ENCODE data around the gene SSTR5.

SSTR5 gene

GRCh38 chr16:1040346-1040745 lies 32.2 kb upstream of the SSTR5 start:
- no peak for DNase-seq

DNA sequence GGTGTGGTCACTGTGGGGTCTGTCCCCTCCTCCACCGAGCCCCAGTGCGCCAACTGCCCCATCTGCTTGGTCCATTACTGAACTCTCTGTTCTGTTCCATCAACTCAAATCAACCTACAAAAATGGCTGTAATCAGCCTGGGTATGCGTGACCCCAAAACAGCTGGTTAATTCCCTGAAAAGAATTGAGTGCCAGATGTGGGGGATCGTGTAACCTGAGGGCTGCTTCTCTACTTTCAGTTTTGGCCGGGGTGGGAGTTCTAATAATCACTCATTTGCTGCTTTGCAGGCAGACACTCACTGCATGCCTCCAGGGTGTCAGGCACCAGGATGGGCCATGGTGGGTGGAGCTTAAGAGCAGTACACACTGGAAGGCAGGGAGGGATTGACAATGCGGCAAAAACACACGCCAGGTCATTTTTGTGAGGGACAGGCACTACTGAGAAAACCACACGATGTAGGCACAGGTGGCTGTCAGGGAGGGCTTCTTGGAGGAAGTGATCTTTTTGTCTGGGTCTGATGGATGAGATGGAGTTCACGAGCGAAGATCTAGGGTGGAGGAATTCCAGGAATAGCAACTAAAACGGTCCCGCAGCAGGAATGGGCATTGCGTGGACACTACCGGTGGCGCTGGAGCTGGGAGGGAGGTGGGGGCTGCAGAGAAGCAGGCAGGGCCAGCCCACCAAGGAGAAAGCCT lies 30.4 kb upstream of the SSTR5 start:
- no peak for DNase-seq

DNA sequence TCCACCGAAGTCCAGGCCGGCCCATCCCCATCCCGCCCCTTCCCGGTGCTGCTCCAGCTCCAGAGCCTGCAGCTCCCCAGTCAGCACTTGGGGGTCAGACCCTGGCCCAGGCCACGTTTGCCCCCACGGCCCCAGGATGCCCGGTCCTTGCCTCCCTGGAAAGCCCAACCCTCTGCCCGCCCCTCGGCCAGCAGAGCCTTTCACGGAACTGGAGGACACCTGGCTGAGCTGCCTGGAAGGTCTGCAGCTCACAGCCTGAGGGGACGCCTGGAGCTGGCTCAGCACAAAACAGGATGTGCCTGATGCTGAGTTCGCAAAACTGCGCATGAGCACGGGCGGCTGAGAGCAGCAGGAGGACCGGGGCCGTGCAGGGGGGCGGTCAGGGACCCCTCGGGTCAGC lies 29.7 kb upstream of the SSTR5 start:
- DNase-seq, result no peak

DNA sequence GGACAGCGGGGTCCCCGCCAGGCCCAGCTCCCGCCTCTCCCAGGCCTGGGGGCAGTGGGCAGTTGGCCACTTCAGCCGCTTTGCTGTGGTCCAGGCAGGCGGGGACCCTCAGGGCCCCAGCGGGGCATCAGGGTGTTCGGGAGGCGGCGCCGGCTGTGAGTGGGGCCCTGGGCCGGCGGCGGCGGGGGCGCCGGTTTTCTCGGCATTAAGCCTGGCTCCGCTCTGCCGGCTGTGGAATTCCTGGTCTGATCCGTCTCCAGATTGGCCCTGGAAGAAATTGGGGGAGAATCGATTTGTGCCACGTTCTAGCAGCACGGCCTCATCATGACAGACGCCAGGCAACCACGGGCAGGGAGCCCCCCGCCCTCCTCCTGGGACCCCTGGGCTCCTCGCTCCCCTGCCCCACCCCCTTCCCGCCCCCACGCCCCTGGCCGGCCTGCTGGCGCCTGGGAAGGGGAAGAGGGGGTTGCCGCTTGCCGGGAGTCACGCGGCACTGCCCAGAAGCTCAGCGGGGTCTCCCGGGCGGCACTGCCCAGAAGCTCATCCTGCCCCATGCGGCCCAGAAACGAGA lies 28.6 kb upstream of the SSTR5 start:
- DNase-seq, result no peak

- no peak for DNase-seq
These were observed 27.9 kb upstream of the SSTR5 start for GRCh38 chr16:1044460-1045309.

DNA sequence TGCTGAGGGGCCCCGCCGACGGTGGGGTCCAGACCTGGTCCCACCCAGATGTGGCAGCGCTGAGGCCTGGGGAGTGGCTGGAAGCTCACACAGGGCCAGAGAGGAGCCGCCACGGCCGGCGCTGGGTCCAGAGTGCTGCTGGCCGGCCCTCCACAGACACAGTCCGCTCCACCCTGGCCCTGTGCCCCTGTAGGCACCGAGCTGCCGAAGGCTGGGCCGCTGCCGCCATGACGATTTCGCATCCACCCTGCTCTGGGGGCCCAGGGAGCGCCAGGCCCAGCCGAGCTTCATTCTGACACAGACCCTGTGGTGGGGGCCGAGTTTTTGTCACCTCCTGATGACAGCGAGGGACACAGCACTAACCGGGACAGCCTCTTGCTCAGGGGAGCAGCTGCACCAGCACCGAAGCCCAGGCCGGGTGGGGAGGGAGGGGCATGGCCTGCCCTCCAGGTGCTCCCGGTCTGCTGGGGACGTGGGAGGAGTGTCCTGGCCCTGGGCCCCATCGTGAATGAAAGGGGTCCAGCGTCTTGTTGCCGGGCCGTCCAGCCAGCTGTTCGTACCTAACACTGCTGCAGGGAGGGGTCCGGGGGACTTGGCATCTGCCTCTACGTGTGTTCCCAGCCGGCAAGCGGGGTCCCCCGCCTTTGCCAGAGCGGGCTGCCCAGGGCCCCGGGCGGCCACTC lies 27.1 kb upstream of the SSTR5 start:
- no peak for DNase-seq

DNA sequence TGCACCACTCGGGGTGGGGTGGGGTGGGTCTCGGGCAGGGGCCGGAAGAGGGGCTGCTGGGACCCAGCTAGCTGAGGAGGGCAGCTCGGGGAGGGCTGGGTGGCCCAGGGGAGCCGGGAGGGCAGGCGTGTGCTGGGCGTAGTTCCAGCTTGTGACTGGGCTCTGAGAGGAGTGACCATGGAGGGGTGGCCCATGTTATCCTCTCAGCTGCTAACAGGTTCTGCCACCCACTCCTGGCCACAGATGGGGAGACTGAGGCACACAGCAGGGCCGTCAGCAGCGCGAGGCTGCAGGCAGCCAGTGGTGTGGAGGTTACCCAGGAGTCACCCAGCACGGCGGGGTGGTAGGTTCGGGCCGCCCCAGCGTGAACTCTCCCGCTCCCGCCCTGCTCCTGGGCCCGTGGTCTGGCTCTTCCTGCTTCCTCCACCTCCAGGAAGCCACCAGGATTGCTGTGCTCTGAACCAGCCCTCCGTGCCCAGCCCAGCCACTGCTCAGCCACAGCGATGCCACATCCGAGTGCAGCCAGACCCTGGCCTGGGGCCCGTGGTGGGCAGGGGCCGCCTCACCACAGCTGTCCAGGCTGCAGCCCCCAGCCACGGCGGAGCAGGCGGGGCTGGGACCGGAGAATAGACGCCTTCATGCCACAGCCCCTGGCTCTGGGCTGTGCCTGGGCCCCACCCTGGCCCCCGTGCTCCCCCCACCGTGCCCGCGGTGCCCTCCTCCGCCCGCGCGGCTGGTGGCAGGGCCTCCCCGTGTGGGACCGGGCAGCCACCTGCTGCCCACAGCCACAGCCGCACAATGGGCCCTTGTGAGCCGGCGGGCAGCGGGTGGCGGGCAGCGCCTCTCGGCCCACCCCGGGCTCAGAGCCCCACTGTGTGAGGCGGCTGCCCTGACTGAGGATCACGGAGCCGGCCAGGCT lies 26.3 kb upstream of the SSTR5 start:
- DNase-seq, result no peak

DNA sequence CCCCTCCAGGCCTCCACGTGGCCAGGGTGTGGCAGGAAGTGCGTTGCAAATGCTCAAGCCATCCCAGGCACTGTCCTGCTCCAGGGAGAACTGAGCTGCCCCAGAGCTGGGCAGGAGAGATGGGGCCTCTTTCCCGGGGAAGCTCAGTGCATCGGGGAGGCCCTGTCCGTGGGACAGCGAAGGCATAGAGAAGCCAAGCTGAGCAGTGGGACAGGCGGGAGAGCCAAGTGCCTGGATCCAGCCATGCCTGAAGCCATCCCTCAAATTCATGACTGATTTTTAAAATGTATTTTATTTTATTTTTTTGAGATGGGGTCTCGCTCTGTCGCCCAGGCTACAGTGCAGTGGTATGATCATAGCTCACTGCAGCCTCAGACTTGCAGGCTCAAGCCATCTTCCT lies 25.4 kb upstream of the SSTR5 start:
- DNase-seq, result no peak

DNA sequence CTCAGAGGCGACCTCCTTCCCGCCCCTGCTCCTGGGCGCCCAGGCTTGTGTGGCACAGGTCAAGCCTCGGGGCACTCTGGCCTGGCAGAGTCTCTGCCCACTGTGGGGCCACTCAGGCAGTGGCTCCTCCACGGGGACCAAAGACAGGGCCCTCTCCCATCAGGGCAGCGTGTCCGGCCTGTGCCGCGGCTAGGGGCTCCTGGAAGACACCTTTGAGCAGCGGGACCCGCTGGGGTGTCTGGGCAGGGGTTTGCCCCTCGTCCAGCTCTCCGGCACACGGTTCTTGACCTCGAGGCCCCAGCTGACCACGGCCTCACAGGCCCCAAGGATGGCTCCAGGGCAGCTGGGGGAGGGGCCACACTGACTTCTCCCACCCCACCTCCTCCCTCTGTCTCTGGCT lies 24.7 kb upstream of the SSTR5 start:
- DNase-seq, result no peak

DNA sequence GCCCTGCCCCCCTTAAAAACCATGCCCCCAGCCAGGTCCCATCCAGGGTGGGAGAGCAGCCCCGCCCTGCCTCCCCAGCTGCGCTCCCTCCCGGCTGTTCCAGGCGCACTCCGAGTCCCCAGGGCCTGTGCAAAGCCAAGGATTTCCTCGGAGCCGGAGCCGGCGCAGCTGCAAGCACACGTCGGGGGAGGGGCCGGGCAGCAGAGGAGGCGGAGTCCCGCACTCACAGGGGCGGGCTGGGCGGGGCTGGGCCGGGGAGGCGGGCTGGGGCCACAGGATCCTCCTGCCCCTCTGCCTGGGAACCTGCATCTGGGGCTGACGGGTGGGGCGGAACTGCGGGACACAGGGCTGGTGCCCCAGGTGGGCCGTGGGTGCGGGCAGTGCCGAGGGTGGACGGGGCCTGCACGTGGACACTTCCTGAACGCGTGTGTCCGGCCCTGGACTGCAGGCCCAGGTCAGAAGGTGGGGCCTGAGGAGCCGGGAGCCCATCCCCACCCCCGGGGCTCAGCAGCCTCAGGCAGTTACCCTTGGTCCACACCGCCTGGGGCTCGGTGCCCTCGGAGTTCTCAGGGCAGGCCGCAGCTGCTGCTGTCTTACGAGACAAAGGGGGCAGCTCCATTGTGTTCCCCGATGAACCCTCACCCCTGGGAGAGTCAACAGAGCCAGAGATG lies 24.0 kb upstream of the SSTR5 start:
- DNase-seq, result no peak

GRCh38 chr16:1049113-1049975 lies 23.2 kb upstream of the SSTR5 start:
- no peak for DNase-seq

- DNase-seq, result no peak
These were observed 22.6 kb upstream of the SSTR5 start for GRCh38 chr16:1049976-1050247.

- DNase-seq, result no peak
These were observed 22.0 kb upstream of the SSTR5 start for GRCh38 chr16:1050516-1050915.

- DNase-seq, result no peak
These were observed 21.6 kb upstream of the SSTR5 start for GRCh38 chr16:1050921-1051320.

DNA sequence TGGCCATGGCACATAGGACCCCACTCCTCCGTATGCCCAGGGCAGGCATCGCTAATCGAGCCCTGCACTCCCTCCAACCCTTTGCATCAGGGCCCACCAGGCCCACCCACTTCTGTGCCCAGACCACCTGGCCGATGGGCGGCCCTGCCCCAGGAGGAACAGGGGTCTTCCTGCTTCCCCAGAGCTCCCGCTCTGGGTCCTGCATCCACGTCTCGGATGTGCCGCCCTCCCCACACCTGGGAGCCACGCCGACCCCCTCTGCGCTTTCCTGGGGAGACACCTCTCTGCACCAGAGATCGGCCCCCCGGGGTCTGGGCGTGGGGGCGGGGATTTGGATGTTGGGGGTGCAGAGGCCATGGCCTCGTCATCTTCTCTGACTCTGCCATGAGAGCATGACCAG lies 21.1 kb upstream of the SSTR5 start:
- DNase-seq, result no peak

- DNase-seq, result no peak
These were observed 19.8 kb upstream of the SSTR5 start for GRCh38 chr16:1052721-1053120.

GRCh38 chr16:1053121-1053521 lies 19.4 kb upstream of the SSTR5 start:
- DNase-seq, result no peak

DNA sequence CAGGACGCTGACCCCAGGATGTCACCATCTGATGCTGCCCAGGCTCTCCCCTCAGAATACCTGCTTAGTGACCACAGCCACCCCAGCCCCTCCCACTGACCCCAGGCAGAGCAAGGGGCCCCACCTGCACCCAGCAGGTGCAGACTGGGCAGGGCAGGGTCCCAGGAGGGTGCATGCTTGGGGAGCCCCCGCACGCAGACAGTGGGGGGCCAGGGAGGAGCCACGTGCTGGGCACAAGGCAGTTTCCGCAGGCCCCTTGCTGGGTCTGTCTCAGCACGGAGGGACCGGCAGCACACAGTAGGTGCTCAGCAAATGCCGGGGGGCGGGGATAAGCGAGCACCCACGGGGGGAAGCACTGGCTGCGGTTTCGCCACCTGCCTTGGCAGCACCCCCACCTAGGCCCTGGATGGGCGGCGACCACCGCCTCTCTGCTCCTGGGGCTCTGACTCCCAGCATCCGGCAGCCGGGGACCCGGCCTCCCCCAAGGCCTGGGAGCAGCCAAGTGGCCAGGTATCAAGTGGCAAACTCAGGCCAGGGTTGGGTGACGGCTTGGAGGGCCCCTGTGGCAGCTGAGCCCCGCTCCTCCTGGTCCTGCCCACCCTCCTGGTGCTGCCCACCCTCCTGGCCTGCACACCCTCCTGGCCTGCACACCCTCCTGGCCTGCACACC lies 18.7 kb upstream of the SSTR5 start:
- no peak for DNase-seq

- no peak for DNase-seq
These were observed 17.6 kb upstream of the SSTR5 start for GRCh38 chr16:1054660-1055556.

- no peak for DNase-seq
These were observed 17.0 kb upstream of the SSTR5 start for GRCh38 chr16:1055557-1055924.

Data from NCI-H187 treated with DMSO at 0.1 percent for 48 hours (cell line).